Gastroesophageal sphincter (tissue), 3 donors: Measurements from ENCODE around the gene MRRF.

Experiments
- CTCF ChIP-seq, 4 experiments: fragments of 200-600 bp in 2 of 4; fragments of 450-650 bp in 2 of 4; sonication (generic) in 1 of 4; IDR thresholded peaks; one replicate each; pipeline ENCODE4 v1.5.1; 2017 to 2019; ENCODE audit warnings: antibody characterized with exemption in 4 of 4, mild to moderate bottlenecking in 2 of 4, moderate library complexity in 2 of 4
- EP300 ChIP-seq: sonication (generic); formaldehyde crosslinking; IDR thresholded peaks from one replicate; pipeline ENCODE4 v1.6.1; 2017; ENCODE audit warnings: antibody characterized with exemption, mild to moderate bottlenecking
- POLR2A ChIP-seq, 2 donors: fragments of 450-650 bp; IDR thresholded peaks; one replicate each; pipeline ENCODE4 v1.6.1; 2017; ENCODE audit warnings: antibody characterized with exemption in 2 of 2, mild to moderate bottlenecking in 2 of 2, moderate library complexity in 1 of 2
- POLR2AphosphoS5 ChIP-seq: sonication (generic); formaldehyde crosslinking; IDR thresholded peaks from one replicate; pipeline ENCODE4 v1.6.1; 2017; ENCODE audit warnings: antibody characterized with exemption

DNA sequence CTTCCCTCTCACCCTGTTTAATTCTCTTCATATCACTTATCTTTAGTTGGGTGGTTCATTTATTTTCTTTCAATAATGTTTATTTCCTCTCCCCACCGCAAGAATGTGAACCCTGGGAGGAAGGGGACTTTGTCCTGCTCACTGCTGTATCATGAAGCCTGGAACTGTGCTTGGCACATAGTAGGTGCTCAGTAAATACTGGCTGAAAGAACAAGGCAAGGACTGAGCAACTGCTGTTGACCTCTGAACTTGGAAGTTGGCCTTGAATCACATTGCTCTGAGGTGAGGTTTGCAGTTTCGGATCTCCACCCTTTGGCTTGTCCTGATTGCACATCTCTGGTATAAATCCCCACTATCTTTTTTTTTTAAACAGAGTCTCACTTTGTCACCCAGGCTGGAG lies 84.1 kb downstream of the MRRF start:
- TF ChIP-seq CTCF (IDR thresholded peaks at IDR 0.05) (no peak), POLR2A (IDR thresholded peaks at IDR 0.05) (no peak), POLR2AphosphoS5 (no peak), EP300 (no peak)
